ENCODE data around the gene PDE6C. TPM values are rescaled to one million over a fixed set of nuclear protein-coding genes. Genes with fewer than 3 reads are reported as not detected.
A peak's percentile ranks its signal among the peaks of the same experiment; 100 is the strongest.

PDE6C gene
- total RNA-seq, result not detected
- not detected for polyA plus RNA-seq
- long read RNA-seq, donor 1, result 0 reads
- long read RNA-seq, donor 2, result 0 reads
- long read RNA-seq, donor 3, result 0 reads
- long read RNA-seq, donor 4, result 0 reads
- long read RNA-seq, donor 5, result 0 reads
- long read RNA-seq, donor 6, result 0 reads
- long read RNA-seq, donor 7, partial matches to known transcripts, result 6 of 6 reads
- long read RNA-seq, donor 7, other reads (novel, unspliced or antisense), result 0 of 6 reads
- long read RNA-seq, donor 8, result 0 reads
- long read RNA-seq, donor 9, result 0 reads
- long read RNA-seq, donor 10, result 0 reads

GRCh38 chr10:93612311-93612710 lies at the start of gene PDE6C:
Gene PDE6C, plus strand, starts transcription at chr10:93612537. Its CDS starts 189 bp downstream, at chr10:93612726.
- H3K4me3 ChIP-seq, result no peak within 1 kb of the TSS
- intact Hi-C loops (cut with DNase I), result no loop called here
- H3K27me3 ChIP-seq, result no peaks in the 10 kb centered on the region
- no peaks in the 10 kb centered on the region for H3K4me1 ChIP-seq (replicated peaks in 1 of 2)
- 77 to 86% (median 83%) methylated on average over 6 of the region's 6 CpGs for WGBS, 4 donors
- no peak for DNase-seq
- no peaks in the 10 kb centered on the region for H3K36me3 ChIP-seq (replicated peaks in 1 of 2)
- no peaks in the 10 kb centered on the region for H3K9me3 ChIP-seq (replicated peaks in 1 of 3)
- TF ChIP-seq POLR2A (IDR thresholded peaks at IDR 0.05) (no peak), CTCF (IDR thresholded peaks at IDR 0.05) (no peak)
- H3K27ac ChIP-seq, result no peak within 1 kb of the TSS

GRCh38 chr10:93565446-93565845 lies 46.9 kb upstream of the PDE6C start:
- no peak for DNase-seq

GRCh38 chr10:93566435-93567276 lies 45.7 kb upstream of the PDE6C start, which contains the start of gene FFAR4:
Gene FFAR4, plus strand, starts transcription at chr10:93566665. Its CDS starts 56 bp downstream, at chr10:93566721.
- DNase-seq, result peak; percentile 22 to 57 (median 30)
- TF ChIP-seq POLR2A (IDR thresholded peaks at IDR 0.05) (no peak), CTCF (IDR thresholded peaks at IDR 0.05) (no peak)
- Histone ChIP-seq H3K4me1 (replicated peaks in 1 of 2) (peaks cover 0 to 5% of the 10 kb centered on the region in 2 donors), H3K36me3 (replicated peaks in 1 of 2) (no peaks in the 10 kb centered on the region), H3K27ac (peak within 1 kb of the TSS in 1 of 5 donors; percentile 30), H3K4me3 (peak within 1 kb of the TSS in 1 of 4 donors; percentile 36), H3K27me3 (peaks cover 36% of the 10 kb centered on the region), H3K9me3 (replicated peaks in 1 of 3) (no peaks in the 10 kb centered on the region)
- WGBS, 4 donors, result 0 to 2% (median 1%) methylated on average over 6 to 85 of the region's 85 CpGs
- intact Hi-C loops (cut with DNase I), result no loop called here

More at GRCh38 chr10:93565446-93565845, 46.9 kb upstream of the PDE6C start:
- Histone ChIP-seq H3K27ac (no peak overlapping the region), H3K27me3 (peaks cover 36% of the 10 kb centered on the region), H3K4me3 (no peak overlapping the region), H3K36me3 (replicated peaks in 1 of 2) (no peaks in the 10 kb centered on the region), H3K4me1 (replicated peaks in 1 of 2) (peaks cover 0 to 5% of the 10 kb centered on the region in 2 donors), H3K9me3 (replicated peaks in 1 of 3) (no peaks in the 10 kb centered on the region)
- intact Hi-C loops (cut with DNase I), result no loop called here
- TF ChIP-seq POLR2A (IDR thresholded peaks at IDR 0.05), result no peak
- TF ChIP-seq CTCF (IDR thresholded peaks at IDR 0.05), result no peak
- 25 to 60% (median 38%) methylated on average over 3 of the region's 3 CpGs for whole genome bisulfite sequencing, 4 donors

Data from adrenal gland (tissue), 19 donors.